ENCODE measurements around the gene PDIA2.

Gene PDIA2

GRCh38 chr16:301235-301634, 18.3 kb downstream of the PDIA2 start:
- no peak for DNase-seq (ENCODE audit: low spot score)

GRCh38 chr16:301950-302349, 19.0 kb downstream of the PDIA2 start:
- no peak for DNase-seq (ENCODE audit: low spot score)

- DNase-seq (ENCODE audit: low spot score), result no peak
Measured at GRCh38 chr16:303760-304505, 21.0 kb downstream of the PDIA2 start.

GRCh38 chr16:305916-306626, 23.1 kb downstream of the PDIA2 start:
- DNase-seq (ENCODE audit: low spot score), result no peak

GRCh38 chr16:306911-307370, 24.0 kb downstream of the PDIA2 start:
- DNase-seq (ENCODE audit: low spot score), result no peak

GRCh38 chr16:307691-308312, 24.8 kb downstream of the PDIA2 start:
- DNase-seq (ENCODE audit: low spot score), result no peak

GRCh38 chr16:309476-309875, 26.5 kb downstream of the PDIA2 start:
- no peak for DNase-seq (ENCODE audit: low spot score)

- DNase-seq (ENCODE audit: low spot score), result no peak
Measured at GRCh38 chr16:311725-312124, 28.8 kb downstream of the PDIA2 start.

- DNase-seq (ENCODE audit: low spot score), result no peak
Measured at GRCh38 chr16:314351-314750, 31.4 kb downstream of the PDIA2 start.

GRCh38 chr16:314795-315299, 31.9 kb downstream of the PDIA2 start:
- no peak for DNase-seq (ENCODE audit: low spot score)

- DNase-seq (ENCODE audit: low spot score), result no peak
Measured at GRCh38 chr16:316741-317464, 33.9 kb downstream of the PDIA2 start.

GRCh38 chr16:317583-317982, 34.6 kb downstream of the PDIA2 start:
- no peak for DNase-seq (ENCODE audit: low spot score)

GRCh38 chr16:318628-319027, 35.7 kb downstream of the PDIA2 start:
- no peak for DNase-seq (ENCODE audit: low spot score)

GRCh38 chr16:320206-320605, 37.2 kb downstream of the PDIA2 start:
- DNase-seq (ENCODE audit: low spot score), result no peak

GRCh38 chr16:321532-321931, 38.6 kb downstream of the PDIA2 start:
- DNase-seq (ENCODE audit: low spot score), result no peak

GRCh38 chr16:322476-323143, 39.6 kb downstream of the PDIA2 start:
- no peak for DNase-seq (ENCODE audit: low spot score)

- DNase-seq (ENCODE audit: low spot score), result no peak
Measured at GRCh38 chr16:324201-324450, 41.2 kb downstream of the PDIA2 start.

GRCh38 chr16:324451-325334, 41.7 kb downstream of the PDIA2 start:
- no peak for DNase-seq (ENCODE audit: low spot score)

- no peak for DNase-seq (ENCODE audit: low spot score)
Measured at GRCh38 chr16:325375-326145, 42.6 kb downstream of the PDIA2 start.

- no peak for DNase-seq (ENCODE audit: low spot score)
Measured at GRCh38 chr16:330741-331140, 47.8 kb downstream of the PDIA2 start.

Measured in LoVo (cell line).